Myocyte (in vitro differentiated cells): ENCODE results near the gene ADGRD2. TPM values are rescaled to one million over a fixed set of nuclear protein-coding genes. Genes with fewer than 3 reads are reported as not detected.

ENCODE experiments used
- DNase-seq: peaks from one replicate; pipeline ENCODE4 v3.0.0-alpha.2; 2012; ENCODE audit warnings: low read depth
- total RNA-seq: library from RNA; depleted of rRNA; stranded (reverse); fragments of >200 nt; gene quantifications from 2 replicates; pipeline ENCODE4 v1.2.3, GENCODE V29; 2014

Gene ADGRD2
- total RNA-seq, 1 donor from 2014 or later, result not detected

- DNase-seq, result no peak
Measured at GRCh38 chr9:124477648-124478285, 27.5 kb downstream of the ADGRD2 start.

DNA sequence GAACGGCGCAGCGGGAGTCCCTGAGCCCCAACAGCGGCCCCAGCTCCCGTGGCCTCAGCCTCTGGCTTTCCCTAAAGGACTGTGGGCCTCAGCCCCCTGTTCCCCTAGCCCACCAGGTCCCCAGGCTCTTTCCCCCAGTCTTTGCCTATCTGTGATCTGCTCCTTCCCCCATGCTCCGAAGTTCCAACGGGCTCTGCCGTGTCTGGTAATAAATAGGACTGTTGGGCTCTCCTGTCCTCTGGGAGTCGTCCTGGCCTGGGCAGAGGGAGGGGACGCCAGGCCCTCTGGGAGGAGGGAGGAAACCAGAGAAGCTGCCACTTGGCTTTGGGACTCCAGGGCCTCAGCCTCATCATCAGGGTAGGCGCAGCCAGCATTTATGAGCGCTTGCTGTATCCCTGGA is 28.1 kb downstream of the ADGRD2 start:
- no peak for DNase-seq

DNA sequence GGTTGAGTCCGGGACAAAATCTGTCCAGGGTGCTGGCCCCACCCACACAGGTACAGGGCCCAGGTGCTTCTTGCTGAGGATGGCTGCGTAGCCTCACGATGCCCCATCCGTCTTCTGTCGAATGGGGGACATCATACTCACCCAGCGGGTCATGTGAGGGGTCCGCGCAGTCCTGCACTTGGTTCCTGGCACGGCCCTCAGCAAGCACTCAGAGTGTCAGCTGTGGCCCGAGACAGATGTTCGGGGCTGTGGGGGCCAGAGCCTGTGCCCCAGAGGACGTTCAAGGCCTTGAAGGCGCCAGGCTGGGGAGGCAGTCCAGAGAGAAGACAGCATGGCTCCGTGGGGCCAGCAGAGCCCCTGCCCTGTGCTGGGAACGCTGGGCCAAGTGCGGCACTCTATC is 29.1 kb downstream of the ADGRD2 start:
- DNase-seq, result no peak

- DNase-seq, result no peak
Measured at GRCh38 chr9:124479947-124480620, 29.8 kb downstream of the ADGRD2 start.

GRCh38 chr9:124480621-124480981 is 30.4 kb downstream of the ADGRD2 start:
- no peak for DNase-seq

GRCh38 chr9:124481115-124481514 is 30.9 kb downstream of the ADGRD2 start:
- no peak for DNase-seq

- DNase-seq, result no peak
Measured at GRCh38 chr9:124482431-124483031, 32.3 kb downstream of the ADGRD2 start.

DNA sequence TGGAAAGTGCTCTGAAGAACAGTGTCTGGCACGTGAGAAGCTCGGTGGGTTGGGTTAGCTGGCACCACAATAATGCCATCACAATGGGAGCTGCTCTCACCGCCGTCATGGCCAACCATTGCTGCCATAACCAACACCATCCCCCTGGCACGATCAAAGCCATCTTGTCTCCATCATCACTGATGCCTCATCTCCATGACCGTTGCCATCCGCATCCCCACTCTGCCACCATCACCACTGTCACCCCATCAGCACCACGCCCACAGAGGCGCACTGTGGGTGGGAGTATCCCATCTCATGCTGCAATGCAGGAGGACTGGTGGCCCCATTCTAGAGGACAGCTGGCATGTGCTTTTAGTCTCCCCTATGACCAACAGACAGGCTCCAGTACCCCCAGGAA is 33.2 kb downstream of the ADGRD2 start:
- DNase-seq, result no peak

GRCh38 chr9:124485201-124485600 is 35.0 kb downstream of the ADGRD2 start:
- no peak for DNase-seq

DNA sequence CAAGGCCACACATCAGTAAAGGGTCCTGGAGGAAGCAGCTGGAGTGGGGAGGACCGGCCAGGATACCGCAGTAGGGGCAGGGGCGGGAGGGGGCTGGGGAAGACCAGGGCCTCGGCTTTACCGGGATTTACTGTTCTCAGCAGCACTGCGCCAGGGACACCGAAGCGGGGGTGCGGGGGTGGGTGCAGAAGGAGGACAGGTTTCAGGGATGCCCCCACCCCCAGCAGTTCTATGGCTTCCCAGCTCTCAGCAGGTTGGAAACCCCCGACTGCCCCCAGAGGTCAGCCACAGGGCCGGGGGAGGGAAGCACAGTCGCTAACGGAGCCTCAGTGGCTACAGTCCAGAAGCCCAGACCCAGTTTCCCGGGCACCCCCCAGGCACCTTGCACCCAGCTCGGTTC is 35.7 kb downstream of the ADGRD2 start:
- no peak for DNase-seq

GRCh38 chr9:124486778-124487259 is 36.6 kb downstream of the ADGRD2 start:
- no peak for DNase-seq

DNA sequence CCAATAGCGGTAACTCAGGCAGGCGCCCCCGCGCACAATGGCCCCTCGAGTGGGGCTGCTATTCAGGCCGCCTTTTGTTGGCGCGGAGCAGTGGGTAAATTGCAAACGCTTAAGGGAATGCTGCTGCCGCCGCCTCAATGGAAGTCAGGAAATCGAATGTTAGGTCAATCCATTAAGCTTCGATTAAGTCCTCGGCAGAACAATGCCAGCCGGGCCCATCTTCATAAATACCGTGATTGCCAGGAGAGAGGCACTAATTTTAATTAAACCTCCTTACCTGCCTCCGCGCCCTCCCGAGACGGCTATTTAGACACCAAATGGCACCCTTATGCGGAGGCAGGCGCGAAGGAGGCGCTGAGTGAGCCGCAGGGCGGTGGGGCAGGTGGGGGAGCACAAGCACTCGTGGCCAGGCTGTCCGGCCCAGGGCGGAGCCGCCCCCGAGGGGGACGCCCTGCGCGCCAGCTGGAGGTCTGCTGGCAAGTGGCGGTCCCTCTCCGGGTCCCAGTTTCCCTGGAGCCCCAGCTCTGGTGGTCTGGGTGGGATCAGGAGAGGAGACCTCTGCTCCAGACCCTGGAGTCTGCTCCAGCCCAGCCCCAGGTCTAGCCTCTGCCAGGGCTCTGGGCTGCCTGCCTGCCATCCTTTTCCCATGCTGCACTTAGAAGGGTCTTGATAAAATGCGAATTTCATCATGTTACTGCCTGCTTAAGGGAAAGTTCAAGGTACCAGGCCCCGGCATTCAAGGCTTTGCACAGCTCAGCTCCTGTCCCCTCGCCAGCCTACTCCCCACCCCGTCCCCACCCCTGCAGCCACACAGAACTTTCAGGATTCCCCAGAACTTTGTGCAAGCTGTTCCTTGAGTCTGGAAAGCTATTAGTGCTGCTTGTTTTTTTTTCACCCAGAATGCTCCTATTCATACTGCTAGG is 37.3 kb downstream of the ADGRD2 start:
- DNase-seq, result no peak

DNA sequence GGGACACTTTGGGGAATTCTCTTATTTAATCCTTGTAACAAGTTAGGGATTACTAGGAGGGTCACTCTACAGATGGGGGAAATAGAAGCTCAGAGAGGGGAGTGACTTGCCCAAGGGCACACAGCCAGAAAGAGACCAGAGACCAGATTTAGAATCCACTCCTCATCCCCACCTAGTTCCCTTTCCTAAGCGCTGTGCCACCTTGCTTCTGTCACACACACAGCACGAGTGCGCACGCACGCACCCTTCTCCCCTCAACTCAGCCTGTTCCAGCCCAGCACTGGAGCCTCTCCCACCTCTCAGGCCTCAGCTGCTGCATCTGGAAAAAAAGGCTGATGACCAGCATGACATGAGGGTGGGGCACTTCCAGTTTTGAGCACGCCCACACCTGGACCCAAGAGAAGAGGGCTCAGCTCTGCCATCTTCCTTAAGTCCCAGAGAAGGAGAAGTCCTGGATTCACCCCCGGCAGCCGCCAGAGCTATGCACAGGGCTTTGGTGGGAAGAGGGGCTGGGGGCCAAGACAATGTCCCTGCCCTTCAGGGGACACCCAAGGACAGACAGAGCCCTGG is 38.5 kb downstream of the ADGRD2 start:
- no peak for DNase-seq

GRCh38 chr9:124489222-124489621 is 39.0 kb downstream of the ADGRD2 start:
- DNase-seq, result no peak

- DNase-seq, result no peak
Measured at GRCh38 chr9:124490004-124490403, 39.8 kb downstream of the ADGRD2 start.

- DNase-seq, result no peak
Measured at GRCh38 chr9:124491049-124491975, 41.1 kb downstream of the ADGRD2 start.

GRCh38 chr9:124492818-124493217 is 42.6 kb downstream of the ADGRD2 start:
- no peak for DNase-seq

DNA sequence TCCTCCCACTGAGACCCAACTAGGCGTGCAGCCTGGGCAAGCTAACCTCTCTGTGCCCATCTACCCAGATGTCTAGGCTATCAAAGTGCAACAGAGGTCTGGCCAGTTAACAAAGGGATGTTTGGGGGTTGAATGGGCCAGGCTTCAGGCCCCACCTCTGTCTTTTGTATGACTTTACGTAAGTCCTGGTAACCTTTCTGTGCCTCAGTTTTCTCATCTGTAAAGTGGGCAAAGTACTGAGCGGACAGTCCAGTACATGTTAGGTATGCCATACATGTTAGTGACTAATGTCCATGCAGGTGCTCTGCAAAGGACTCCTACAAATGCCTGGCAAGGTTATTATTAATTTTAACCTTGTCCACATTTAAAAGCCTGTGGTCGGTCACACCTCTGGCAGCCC is 43.0 kb downstream of the ADGRD2 start:
- no peak for DNase-seq

DNA sequence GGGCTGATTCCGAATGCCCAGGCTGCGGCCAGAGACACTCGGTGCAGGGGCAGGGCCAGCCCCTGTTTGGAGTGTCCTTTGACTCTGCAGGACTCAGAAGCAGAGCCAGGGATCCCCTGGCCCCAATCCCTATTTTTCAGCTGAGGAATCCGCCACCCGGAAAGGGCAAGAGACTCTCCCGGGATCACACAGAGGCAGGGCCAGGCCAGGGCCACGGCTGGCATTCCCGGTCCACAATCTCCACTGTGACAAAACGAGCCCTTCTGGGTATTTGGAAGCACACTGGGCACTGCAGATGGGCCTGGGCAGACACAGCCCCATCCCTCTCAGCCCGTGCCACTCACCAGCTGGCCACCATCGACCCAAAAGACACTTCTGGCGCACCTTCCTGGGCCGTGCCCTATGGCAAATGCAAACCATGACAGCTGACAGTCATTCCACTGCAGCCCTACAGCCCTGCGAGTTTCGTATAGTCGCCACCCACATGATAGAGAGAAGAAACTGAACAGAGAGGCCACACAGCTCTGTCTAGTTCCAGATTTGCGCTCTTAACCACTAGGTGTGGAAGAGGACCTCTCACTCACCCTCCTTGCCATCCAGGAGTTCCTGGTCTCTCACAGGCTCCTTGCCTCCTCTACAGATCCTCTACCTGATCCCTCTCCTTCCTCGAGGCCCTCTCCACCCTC is 43.7 kb downstream of the ADGRD2 start:
- no peak for DNase-seq
